ENCODE data around the gene ARAP3.
"Not testable (repeated sequence)": the region's sequence is repeated elsewhere in the genome, so short reads cannot be mapped to it uniquely, and the experiment has no call there.

ARAP3 gene

DNA sequence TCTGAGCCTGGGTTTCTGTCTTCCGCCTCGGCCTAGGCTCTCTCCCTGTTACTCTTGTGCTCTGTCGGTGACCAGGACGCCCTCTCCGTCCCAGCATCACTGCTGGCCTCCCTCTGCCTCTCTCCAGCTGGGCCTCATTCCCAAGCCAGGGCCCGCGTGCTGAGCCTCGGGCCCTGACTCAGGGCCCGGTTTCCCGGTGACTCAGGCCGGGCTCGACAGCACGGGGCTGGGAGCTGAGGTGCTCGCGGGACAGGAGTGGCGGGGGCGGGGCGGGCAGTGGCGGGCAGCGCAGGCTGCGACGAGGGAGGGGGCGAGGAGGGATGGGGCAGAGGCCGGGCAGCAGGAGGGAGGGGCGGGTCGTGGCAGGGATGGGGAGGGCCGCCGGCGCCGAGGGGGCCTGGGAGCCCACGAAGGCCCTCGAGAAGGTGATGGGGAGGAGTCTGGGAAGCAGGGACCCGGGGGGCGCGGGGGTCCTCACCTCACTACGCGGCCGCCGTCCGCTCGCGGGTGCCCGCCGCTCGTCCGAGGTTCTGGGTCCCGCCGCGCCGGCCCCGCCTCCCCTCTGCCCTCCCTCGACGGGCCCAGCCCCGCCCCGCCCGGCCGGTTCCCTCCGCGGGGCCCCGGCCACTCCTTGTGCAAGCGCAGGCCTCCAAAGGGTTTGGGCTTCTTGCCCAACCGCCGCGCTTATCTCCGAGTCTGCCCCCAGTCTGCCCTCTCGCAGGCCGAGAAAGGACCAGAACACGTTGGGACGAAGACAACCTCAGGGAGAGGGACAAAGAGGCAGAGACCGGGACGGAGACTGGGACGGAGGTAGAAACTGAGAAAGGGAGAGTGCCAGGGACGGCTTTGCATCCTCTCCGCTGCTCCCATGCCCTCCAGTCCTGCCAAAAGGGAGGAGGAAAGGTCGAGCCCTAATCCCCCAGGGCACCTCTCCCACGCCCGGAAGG, at the start of gene ARAP3:
TSS of gene ARAP3 (minus strand) at position 536 of the 947 bp plus-strand sequence. CDS start 1,744 bp downstream, outside the sequence.
- no peak for DNase-seq

DNA sequence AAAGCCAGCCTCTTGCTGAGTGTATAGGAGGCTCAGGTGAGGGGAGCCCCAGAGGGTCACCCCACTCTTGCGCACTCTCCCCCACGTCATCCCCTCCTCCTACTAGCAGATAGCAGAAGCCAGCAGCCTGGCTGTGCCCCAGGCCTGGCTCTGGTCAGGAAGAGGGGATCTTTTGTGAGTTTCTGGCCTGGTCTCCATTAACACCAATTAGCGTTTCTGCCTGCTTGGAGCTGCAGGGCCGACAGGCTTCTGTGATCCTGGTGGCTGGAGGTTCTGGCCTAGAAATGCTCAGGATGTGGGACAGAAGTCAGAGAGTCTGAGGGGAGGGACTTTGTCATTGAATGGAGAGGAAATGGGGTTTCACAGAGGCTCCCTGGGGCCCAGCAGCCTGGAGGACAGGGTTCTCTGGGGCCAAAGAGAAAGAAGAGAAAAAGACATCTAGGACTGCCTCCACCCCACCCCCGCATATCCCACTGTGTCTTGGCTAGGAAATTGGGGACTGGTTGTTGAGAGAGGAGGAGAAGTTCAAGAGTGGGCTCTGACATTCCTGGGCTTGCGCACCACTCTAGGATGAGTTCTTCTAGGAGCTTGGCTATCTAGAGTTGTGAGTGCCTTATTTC, 47.5 kb upstream of the ARAP3 start:
- no peak for DNase-seq

DNA sequence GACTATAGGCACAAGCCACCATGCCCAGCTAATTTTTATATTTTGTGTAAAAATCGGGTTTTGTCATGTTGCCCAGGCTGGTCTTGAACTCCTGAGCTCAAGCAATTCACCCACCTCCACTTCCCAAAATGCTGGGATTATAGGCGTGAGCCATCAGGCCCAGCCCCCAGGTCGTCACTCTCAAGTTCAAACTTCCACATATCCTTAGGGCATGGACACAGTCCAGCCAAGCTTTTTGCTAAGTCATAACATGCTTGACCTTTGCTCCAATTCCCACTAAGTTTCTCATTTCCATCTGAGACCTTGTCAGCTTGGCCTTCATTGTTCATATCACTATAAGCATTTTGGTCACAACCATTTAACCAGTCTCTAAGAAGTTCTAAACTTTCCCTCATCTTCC, 43.9 kb upstream of the ARAP3 start:
- no peak for DNase-seq

- not testable (repeated sequence) for DNase-seq
Measured at GRCh38 chr5:141725174-141725573, 43.1 kb upstream of the ARAP3 start.

GRCh38 chr5:141722266-141722665, 40.2 kb upstream of the ARAP3 start:
- DNase-seq = no peak

DNA sequence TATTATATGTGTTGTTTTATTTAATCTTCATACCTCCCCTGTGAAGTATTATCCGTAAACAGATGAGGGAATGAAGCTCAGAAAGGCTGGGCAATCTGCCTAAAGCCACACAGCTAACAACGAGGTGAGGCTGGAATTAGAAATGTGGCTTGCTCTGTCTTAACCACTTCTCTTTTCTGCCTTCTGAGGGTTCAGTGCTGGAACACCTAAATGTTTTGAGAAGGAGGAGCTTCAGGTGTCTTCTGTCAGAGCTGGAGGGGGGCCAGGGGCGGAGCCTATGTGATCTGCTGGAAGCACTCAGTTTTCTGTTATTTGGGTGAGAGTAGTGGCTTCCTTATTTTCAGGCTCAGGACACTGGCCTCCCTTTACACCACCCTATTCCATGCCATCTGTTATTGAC, 35.0 kb upstream of the ARAP3 start:
- no peak for DNase-seq

GRCh38 chr5:141716468-141716867, 34.4 kb upstream of the ARAP3 start:
- no peak for DNase-seq

GRCh38 chr5:141716009-141716408, 34.0 kb upstream of the ARAP3 start:
- no peak for DNase-seq

DNA sequence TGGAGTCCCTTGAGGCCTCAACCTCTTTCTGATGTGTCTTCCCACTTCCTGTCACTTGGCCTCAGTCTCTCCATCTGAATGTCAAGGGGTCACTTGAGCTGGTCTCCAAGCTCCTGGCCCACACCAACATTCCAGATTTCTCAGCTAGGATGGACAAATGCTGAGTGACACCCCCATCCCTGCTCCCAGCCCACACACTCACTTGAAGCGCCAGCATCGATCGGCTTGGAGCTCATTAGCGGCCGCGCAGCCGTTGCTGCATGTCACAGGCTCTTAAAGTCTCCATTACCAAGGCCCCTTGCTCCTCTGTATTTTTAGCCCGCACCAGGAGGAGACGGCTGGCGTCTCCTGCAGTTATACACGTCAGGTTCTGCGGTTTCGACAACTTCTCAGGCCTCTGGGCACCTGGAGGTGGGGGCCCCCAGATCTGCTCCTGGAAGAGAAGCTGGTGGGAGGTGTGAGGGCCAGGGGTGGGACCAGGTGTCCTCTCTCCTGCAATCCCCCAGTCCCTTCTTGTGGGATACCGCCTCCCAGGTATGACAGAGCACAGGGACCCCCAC, 33.4 kb upstream of the ARAP3 start:
- no peak for DNase-seq

- no peak for DNase-seq
Measured at GRCh38 chr5:141714542-141715310, 32.7 kb upstream of the ARAP3 start.

DNA sequence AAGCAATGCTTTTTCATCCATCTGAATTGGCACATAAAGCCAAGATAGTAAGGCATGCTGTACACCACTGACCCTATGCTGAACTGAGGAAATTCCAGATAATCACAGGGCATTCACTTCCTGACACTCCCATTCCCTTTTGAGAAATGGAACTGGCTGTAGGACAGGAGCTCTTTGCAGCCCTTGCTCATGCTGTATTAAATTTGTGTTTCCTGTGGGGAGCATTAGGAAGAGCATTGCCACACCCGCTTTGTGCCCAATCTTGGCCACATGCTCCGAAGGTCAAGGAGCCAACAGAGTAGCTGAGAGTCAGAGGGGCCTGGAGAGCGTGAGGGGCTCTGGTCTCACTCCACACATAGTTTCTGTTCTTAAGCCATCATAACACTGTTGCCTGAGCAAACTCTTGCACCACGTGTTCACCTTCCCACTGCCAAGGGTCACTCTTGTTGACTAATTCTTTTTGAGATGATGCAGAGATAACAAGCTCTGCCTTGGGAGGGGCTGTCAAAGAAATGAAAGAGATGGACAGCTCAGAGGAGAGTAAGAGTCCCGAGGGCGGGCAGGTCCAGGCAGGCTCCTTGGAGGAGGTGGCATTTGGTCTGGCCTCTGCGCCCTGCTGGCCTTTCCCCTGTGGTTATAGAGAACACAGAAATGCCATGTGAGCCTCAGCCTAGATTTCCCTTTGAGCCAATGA, 31.7 kb upstream of the ARAP3 start:
- DNase-seq = no peak

- DNase-seq = no peak
Measured at GRCh38 chr5:141711687-141712086, 29.7 kb upstream of the ARAP3 start.

DNA sequence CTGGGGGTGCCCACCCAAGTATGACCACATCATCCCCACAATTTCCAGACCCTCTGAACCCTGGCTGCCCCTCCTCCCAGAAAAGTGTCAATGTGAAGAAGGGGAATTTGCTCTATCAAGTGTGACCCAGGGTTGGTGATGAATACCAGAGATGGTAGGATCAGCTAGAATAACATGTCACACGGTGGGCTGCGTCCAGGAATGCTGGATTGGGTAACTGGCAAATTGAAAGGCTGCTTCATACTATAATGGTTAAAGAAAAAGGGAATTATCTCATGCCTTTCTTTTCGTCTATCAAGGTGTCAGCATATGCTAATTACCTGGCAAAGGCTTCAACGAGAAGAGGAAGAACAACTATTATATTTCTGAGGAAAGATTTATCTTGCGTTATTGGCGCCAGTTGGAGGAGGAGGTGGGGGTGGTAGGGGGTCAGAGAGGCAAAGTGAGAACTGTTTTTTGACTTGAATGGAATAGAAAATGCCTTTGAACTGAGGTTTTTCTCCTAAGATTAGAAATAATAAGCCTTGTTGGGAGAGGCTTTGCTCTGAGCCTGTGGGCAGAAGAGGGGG, 27.8 kb upstream of the ARAP3 start:
- DNase-seq = no peak

GRCh38 chr5:141708016-141708415, 26.0 kb upstream of the ARAP3 start:
- DNase-seq = no peak

DNA sequence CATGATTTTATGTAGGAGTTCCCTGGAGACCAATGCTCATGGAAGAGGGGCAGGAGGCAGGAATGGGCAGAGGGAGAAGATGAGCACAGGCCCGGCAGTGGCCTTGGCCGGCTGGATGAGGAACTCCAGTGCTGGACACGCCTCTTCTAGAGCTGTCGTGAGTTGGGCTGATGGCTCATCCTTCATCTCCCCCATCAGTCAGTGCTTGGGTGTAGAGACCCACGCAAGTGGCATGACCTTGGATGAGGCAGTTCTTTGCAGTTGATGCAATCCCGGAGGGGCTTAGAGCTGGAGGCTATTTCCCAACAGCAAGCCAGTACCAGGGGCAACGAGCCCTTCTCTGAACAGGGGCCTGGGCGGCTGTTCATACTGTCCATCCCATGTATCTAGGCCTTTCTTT, 25.5 kb upstream of the ARAP3 start:
- no peak for DNase-seq

- no peak for DNase-seq
Measured at GRCh38 chr5:141706121-141706520, 24.1 kb upstream of the ARAP3 start.

DNA sequence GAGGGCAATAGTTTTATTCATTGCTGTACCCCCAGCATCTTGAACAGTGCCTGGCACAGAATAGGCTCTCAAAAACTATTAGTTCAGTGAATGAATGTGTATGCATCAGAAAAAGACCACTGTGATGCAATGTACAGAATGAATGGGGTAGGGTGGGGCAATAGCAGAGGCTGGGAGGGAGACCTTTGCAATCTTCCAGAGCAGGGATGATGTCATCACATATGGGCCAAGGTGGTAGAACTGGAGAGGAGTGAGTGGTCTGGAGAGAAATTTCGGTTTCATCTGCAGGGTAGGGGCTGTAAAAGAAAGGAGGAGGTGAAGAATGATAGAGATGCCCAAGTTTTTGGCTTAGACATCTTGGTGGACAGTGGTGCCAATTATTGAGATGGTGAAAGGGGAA, 23.4 kb upstream of the ARAP3 start:
- DNase-seq = no peak

GRCh38 chr5:141704782-141705297, 22.8 kb upstream of the ARAP3 start:
- DNase-seq = no peak

DNA sequence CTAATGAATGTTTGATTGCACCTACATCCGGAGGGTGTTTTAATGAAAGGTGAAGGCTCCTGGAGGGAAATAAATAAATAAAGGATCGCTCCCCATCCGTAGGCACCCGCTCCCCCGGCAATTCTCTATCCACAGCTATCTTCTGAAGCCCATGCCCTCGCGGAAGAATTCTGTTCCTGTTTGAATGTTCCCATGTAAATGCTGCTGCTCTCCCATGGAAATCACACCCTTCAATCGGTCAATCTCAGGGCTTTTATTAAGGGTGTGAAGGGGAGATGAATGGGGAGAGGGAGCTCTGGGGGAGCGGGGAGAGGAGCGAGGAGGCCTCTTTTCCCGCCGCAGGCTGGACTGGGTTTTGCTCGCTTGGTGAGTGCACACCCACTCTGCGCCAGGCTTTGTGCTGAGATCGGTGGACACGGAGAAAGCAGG, 21.1 kb upstream of the ARAP3 start:
- DNase-seq = no peak

DNA sequence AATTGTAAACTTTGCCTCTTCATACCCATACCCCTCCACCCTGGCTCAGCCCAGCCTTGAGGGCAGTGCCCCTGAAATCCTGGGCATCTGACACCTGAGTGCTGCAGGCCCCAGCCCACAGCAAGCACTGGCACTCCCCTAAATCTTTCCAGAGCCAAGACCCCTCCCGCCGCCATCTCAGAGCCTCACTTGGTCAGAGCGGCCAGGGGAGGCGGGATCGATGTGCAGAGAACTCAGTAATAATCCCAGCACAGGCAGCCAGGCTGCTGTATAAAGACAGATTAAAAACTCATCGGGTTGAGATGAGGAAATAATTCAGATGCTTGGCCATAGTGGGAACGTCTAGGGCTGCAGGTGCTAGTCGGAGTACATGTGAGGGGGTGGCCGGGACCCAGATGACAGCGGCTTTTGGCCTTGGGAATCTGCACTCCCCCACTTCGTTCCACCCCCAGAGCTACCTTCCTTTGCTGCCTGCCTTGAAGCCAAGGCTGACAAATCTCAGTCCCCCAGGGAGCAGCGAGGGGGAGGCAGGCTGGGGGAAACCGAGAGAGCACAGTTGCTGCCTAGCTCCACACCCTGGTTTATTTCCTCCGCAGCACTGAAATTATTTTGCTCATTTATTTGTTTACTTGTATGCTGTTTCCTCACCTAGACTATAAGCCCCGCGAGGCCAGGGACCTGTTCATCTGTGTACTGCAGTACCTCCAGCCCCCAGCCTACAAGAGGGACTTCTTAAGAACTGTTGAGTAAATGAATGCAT, 19.5 kb upstream of the ARAP3 start:
- DNase-seq = no peak

- no peak for DNase-seq
Measured at GRCh38 chr5:141697586-141697985, 15.6 kb upstream of the ARAP3 start.

Measured in cortex of kidney (tissue), 1 donor.